HG03066 (cell line): Measurements from ENCODE around the gene NRROS.

ENCODE experiments used
- ATAC-seq: cut with Tn5 transposase; IDR thresholded peaks from one replicate; pipeline ENCODE4 v1.9.1; 2021; ENCODE audit warnings: low read depth; ENCODE audit not compliant: unreplicated experiment

NRROS gene

GRCh38 chr3:196673632-196674031, 34.1 kb downstream of the NRROS start:
- ATAC-seq: no peak

GRCh38 chr3:196677353-196677752, 37.9 kb downstream of the NRROS start:
- ATAC-seq: no peak

GRCh38 chr3:196677931-196678330, 38.4 kb downstream of the NRROS start:
- ATAC-seq: no peak

- ATAC-seq: peak; percentile 91
Observed at GRCh38 chr3:196684548-196685407, 45.3 kb downstream of the NRROS start.

GRCh38 chr3:196686436-196686835, 46.9 kb downstream of the NRROS start:
- ATAC-seq: no peak

- ATAC-seq: no peak
Observed at GRCh38 chr3:196688349-196688748, 48.9 kb downstream of the NRROS start.

- ATAC-seq: no peak
Observed at GRCh38 chr3:196689941-196690660, 50.6 kb downstream of the NRROS start.

- no peak for ATAC-seq
Observed at GRCh38 chr3:196691386-196691785, 51.9 kb downstream of the NRROS start.

GRCh38 chr3:196694202-196694638, 54.7 kb downstream of the NRROS start:
- ATAC-seq: no peak

GRCh38 chr3:196694941-196695848, 55.7 kb downstream of the NRROS start:
- ATAC-seq: no peak

GRCh38 chr3:196695849-196696226, 56.3 kb downstream of the NRROS start:
- no peak for ATAC-seq

GRCh38 chr3:196697270-196697669, 57.8 kb downstream of the NRROS start:
- ATAC-seq: no peak

- no peak for ATAC-seq
Observed at GRCh38 chr3:196699749-196700148, 60.3 kb downstream of the NRROS start.

- ATAC-seq: no peak
Observed at GRCh38 chr3:196700801-196701200, 61.3 kb downstream of the NRROS start.

- no peak for ATAC-seq
Observed at GRCh38 chr3:196706327-196706726, 66.8 kb downstream of the NRROS start.

GRCh38 chr3:196706731-196707130, 67.2 kb downstream of the NRROS start:
- no peak for ATAC-seq

- ATAC-seq: no peak
Observed at GRCh38 chr3:196707566-196707965, 68.1 kb downstream of the NRROS start.

GRCh38 chr3:196708467-196708866, 69.0 kb downstream of the NRROS start:
- no peak for ATAC-seq
